HTR-8/SVneo (cell line): ENCODE results near the gene MKRN1.
"Not testable (repeated sequence)": the region's sequence is repeated elsewhere in the genome, so short reads cannot be mapped to it uniquely, and the experiment has no call there.

ENCODE experiments used
- DNase-seq: peaks from one replicate; pipeline ENCODE4 v3.0.0; 2011; ENCODE audit warnings: low spot score, mixed read lengths; ENCODE audit not compliant: insufficient read length
- FAIRE-seq: peaks from 2 replicates; lab custom pipeline; 2011; peaks lifted over from hg19 to GRCh38; lab: Jason Lieb, UNC

Gene MKRN1

GRCh38 chr7:140485500-140486265, 6.4 kb upstream of the MKRN1 start:
- FAIRE-seq (no peak), DNase-seq (no peak)

GRCh38 chr7:140484951-140485499, 5.7 kb upstream of the MKRN1 start:
- FAIRE-seq (no peak), DNase-seq (no peak)

- no peak for FAIRE-seq
Observed at GRCh38 chr7:140484479-140484878, 5.2 kb upstream of the MKRN1 start.

GRCh38 chr7:140479739-140480084, 407 bp upstream of the MKRN1 start:
- FAIRE-seq (no peak), DNase-seq (no peak)

More at GRCh38 chr7:140484479-140484878, 5.2 kb upstream of the MKRN1 start:
- DNase-seq = no peak

- DNase-seq = peak; percentile 13
- FAIRE-seq = no peak
Observed at GRCh38 chr7:140478246-140479061, 851 bp downstream of the MKRN1 start.

- no peak for DNase-seq
- FAIRE-seq = no peak
Observed at GRCh38 chr7:140476698-140477261, 2.5 kb downstream of the MKRN1 start.

- DNase-seq (peak; percentile 53), FAIRE-seq (no peak)
Observed at GRCh38 chr7:140475747-140476333, 3.5 kb downstream of the MKRN1 start.

GRCh38 chr7:140463111-140463510, 16.2 kb downstream of the MKRN1 start:
- no peak for DNase-seq
- no peak for FAIRE-seq

GRCh38 chr7:140458916-140459315, 20.4 kb downstream of the MKRN1 start:
- no peak for DNase-seq
- FAIRE-seq = no peak

GRCh38 chr7:140458201-140458600, 21.1 kb downstream of the MKRN1 start:
- DNase-seq (no peak), FAIRE-seq (no peak)

GRCh38 chr7:140456551-140457051, 22.7 kb downstream of the MKRN1 start:
- no peak for FAIRE-seq

GRCh38 chr7:140455743-140456142, 23.6 kb downstream of the MKRN1 start:
- FAIRE-seq (no peak), DNase-seq (no peak)

More at GRCh38 chr7:140456551-140457051, 22.7 kb downstream of the MKRN1 start:
- DNase-seq = no peak

GRCh38 chr7:140454657-140455015, 24.7 kb downstream of the MKRN1 start:
- no peak for FAIRE-seq
- no peak for DNase-seq

GRCh38 chr7:140453785-140454656, 25.3 kb downstream of the MKRN1 start:
- not testable (repeated sequence) for DNase-seq, FAIRE-seq

GRCh38 chr7:140453273-140453672, 26.0 kb downstream of the MKRN1 start:
- FAIRE-seq = no peak
- no peak for DNase-seq

- no peak for DNase-seq
- FAIRE-seq = no peak
Observed at GRCh38 chr7:140451716-140452115, 27.6 kb downstream of the MKRN1 start.

GRCh38 chr7:140448781-140449480, 30.4 kb downstream of the MKRN1 start:
- FAIRE-seq (no peak), DNase-seq (no peak)

GRCh38 chr7:140447841-140448240, 31.5 kb downstream of the MKRN1 start:
- DNase-seq = no peak
- FAIRE-seq = no peak

- no peak for FAIRE-seq
Observed at GRCh38 chr7:140446467-140446866, 32.8 kb downstream of the MKRN1 start.

More at GRCh38 chr7:140446467-140446866, 32.8 kb downstream of the MKRN1 start:
- DNase-seq = no peak
